K562 (cell line): ENCODE results near the gene BICD1. TPM values are rescaled to one million over a fixed set of nuclear protein-coding genes. Genes with fewer than 3 reads are reported as not detected.

Experiments
- ATAC-seq: fragments of 200-7000 bp; cut with Tn5 transposase; 3 replicates; pipeline ENCODE4 v1.9.1; 2020; ENCODE audit warnings: moderate library complexity
- BruUV-seq: library from RNA; stranded (reverse); fragments of 400-500 nt; replicated peaks from 2 replicates; lab custom pipeline; 2021; lab: Mats Ljungman, UMichigan
- CTCF ChIA-PET: fragments of 300-600 bp; formaldehyde crosslinking; extraction: SDS; loops from one replicate; lab custom pipeline; 2021; ENCODE audit warnings: low intra/inter-chr PET ratio; lab: Yijun Ruan, JAX
- POLR2A ChIA-PET: fragments of 300-600, 350-650 bp; sonication (Branson Sonifier 250); formaldehyde crosslinking; extraction: SDS; loops from one replicate; lab custom pipeline; 2021; ENCODE audit warnings: antibody characterized with exemption, inconsistent platforms; lab: Yijun Ruan, JAX
- DNase-seq, 4 experiments: peaks; one replicate each; pipeline versions ENCODE4 v3.0.0 to v3.0.0-alpha.2; 2011 to 2018; ENCODE audit warnings: low spot score in 3 of 4, mixed read lengths in 3 of 4; ENCODE audit errors: extremely low read depth in 1 of 4
- FAIRE-seq: peaks from 2 replicates; lab custom pipeline; 2011; peaks lifted over from hg19 to GRCh38; lab: Jason Lieb, UNC
- H2AFZ ChIP-seq: 2 replicates; pipeline ENCODE4 v1.6.0; 2011; ENCODE audit warnings: low read depth, low read length, control low read depth, inconsistent platforms
- H3K27ac ChIP-seq: fragments of 200-600 bp; 3 replicates; pipeline ENCODE4 v1.8.0; 2011; ENCODE audit warnings: low read depth, mild to moderate bottlenecking, control low read depth, inconsistent platforms, low read length, moderate library complexity, mixed read lengths; ENCODE audit errors: extremely low read depth
- H3K27me3 ChIP-seq, 2 experiments: fragments of 300-600 bp in 1 of 2; 2 replicates in 1 of 2; 3 replicates in 1 of 2; pipeline versions ENCODE4 v1.6.0 to v1.8.0; 2011; ENCODE audit warnings: inconsistent platforms in 2 of 2, low read length in 2 of 2, mild to moderate bottlenecking in 1 of 2, mixed read lengths in 1 of 2, moderate library complexity in 1 of 2; ENCODE audit not compliant: control insufficient read depth in 2 of 2, insufficient read depth in 2 of 2
- H3K36me3 ChIP-seq: fragments of 300-600 bp; 3 replicates; pipeline ENCODE4 v1.8.0; 2011; ENCODE audit warnings: mild to moderate bottlenecking, low read length, inconsistent platforms; ENCODE audit not compliant: control insufficient read depth, insufficient read depth
- H3K4me1 ChIP-seq, 2 experiments: fragments of 200-600 bp in 1 of 2; replicated peaks in 1 of 2; 2 replicates in 1 of 2; 3 replicates in 1 of 2; pipeline versions ENCODE4 v1.5.1 to v1.8.0; 2011; ENCODE audit warnings: inconsistent platforms in 2 of 2, low read length in 2 of 2, mild to moderate bottlenecking in 1 of 2, mixed read lengths in 1 of 2, moderate library complexity in 1 of 2; ENCODE audit not compliant: control insufficient read depth in 2 of 2, insufficient read depth in 2 of 2
- H3K4me2 ChIP-seq: 2 replicates; pipeline ENCODE4 v1.6.1; 2011; ENCODE audit warnings: low read length, control low read depth, inconsistent platforms, mixed read lengths; ENCODE audit not compliant: insufficient read depth
- H3K4me3 ChIP-seq: fragments of 200-600 bp; sonication (generic), shearing (Covaris generic); 2 replicates; pipeline ENCODE4 v1.5.1; 2016; ENCODE audit warnings: control low read depth, inconsistent platforms
- H3K79me2 ChIP-seq: fragments of 200-600 bp; 3 replicates; pipeline ENCODE4 v1.8.0; 2011; ENCODE audit warnings: low read length, inconsistent platforms; ENCODE audit not compliant: control insufficient read depth, insufficient read depth
- H3K9ac ChIP-seq, 2 experiments: 2 replicates each; pipeline versions ENCODE4 v1.6.0 to v1.6.1; 2011; ENCODE audit warnings: low read depth in 2 of 2, low read length in 2 of 2, control low read depth in 1 of 2, inconsistent platforms in 1 of 2, mild to moderate bottlenecking in 1 of 2, mixed read lengths in 1 of 2; ENCODE audit not compliant: insufficient read depth in 1 of 2
- H3K9me1 ChIP-seq: one replicate; pipeline ENCODE4 v1.6.0; 2011; ENCODE audit warnings: inconsistent platforms, mild to moderate bottlenecking, low read length, moderate library complexity; ENCODE audit not compliant: control insufficient read depth, insufficient read depth
- H3K9me3 ChIP-seq: replicated peaks from 2 replicates; pipeline ENCODE4 v1.5.1; 2011; ENCODE audit warnings: low read depth, low read length, inconsistent platforms; ENCODE audit not compliant: control insufficient read depth, insufficient read depth
- H4K20me1 ChIP-seq: replicated peaks from 2 replicates; pipeline ENCODE4 v1.6.1; 2011; ENCODE audit warnings: low read length, inconsistent platforms, mixed read lengths; ENCODE audit not compliant: control insufficient read depth, insufficient read depth
- CHD7 ChIP-seq: fragments of 200-600 bp; sonication (generic); IDR thresholded peaks from one replicate; pipeline ENCODE4 v1.6.1; 2012; ENCODE audit warnings: mild to moderate bottlenecking, low read depth, low read length, inconsistent platforms
- DMBX1 ChIP-seq: fragments of 250-450 bp; sonication (Bioruptor Pico); IDR thresholded peaks from 2 replicates; pipeline ENCODE4 v1.8.0; 2022; ENCODE audit warnings: inconsistent platforms, mild to moderate bottlenecking, moderate library complexity, borderline replicate concordance
- PKNOX1 ChIP-seq: fragments of 450-650 bp; IDR thresholded peaks from 2 replicates; pipeline ENCODE4 v1.6.1; 2016
- POU5F1 ChIP-seq: fragments of 150-350 bp; IDR thresholded peaks from 2 replicates; pipeline ENCODE4 v1.6.1; 2014; ENCODE audit warnings: borderline replicate concordance, low read length, low read depth, mild to moderate bottlenecking; ENCODE audit not compliant: partially characterized antibody
- SPI1 ChIP-seq: IDR thresholded peaks from 2 replicates; pipeline ENCODE4 v1.6.1; 2011; ENCODE audit warnings: low read depth, low read length, control low read depth, borderline replicate concordance
- ZBTB49 ChIP-seq: sonication (generic); formaldehyde crosslinking; IDR thresholded peaks from 2 replicates; pipeline ENCODE4 v1.8.0; 2022; ENCODE audit warnings: missing genetic modification reagents, mild to moderate bottlenecking, borderline replicate concordance
- WGBS: fragments of 100-300 bp; shearing (Covaris generic); methylation state at CpG from one replicate; pipeline ENCODE4 v1.1.6; 2016; ENCODE audit warnings: low coverage, mixed read lengths; ENCODE audit not compliant: insufficient coverage; ENCODE audit errors: missing lambda C conversion rate; 5-methylcytosine and 5-hydroxymethylcytosine counted together
- in situ Hi-C: fragments of 300-500 bp; cut with MboI; formaldehyde crosslinking; loops from 4 replicates; pipeline ENCODE4 v1.15.0; 2018; ENCODE audit warnings: inconsistent platforms, mixed read lengths
- intact Hi-C: fragments of 100-400 bp; cut with micrococcal nuclease; formaldehyde crosslinking; loops from 2 replicates; pipeline ENCODE4 v1.14.2; 2022
- polyA plus RNA-seq, 8 experiments: library from polyadenylated mRNA; depleted of rRNA in 4 of 8; stranded (reverse) in 5 of 8; unstranded in 3 of 8; fragments of >200 nt; fragmentation: Nextera tagmentation in 2 of 8; fragmentation: Illumina TruSeq in 1 of 8; extraction: Ambion mirVana in 2 of 8; extraction: Trizol in 1 of 8; gene quantifications; 2 replicates each; pipeline versions ENCODE4 v1.2.1 to v1.2.3, GENCODE V29; 2011 to 2014; ENCODE audit warnings: inconsistent platforms in 1 of 8, missing spikeins in 1 of 8
- total RNA-seq, 7 experiments: library from RNA; depleted of rRNA in 6 of 7; stranded (reverse); fragments of >200 nt in 6 of 7; fragmentation: Illumina TruSeq in 2 of 7; extraction: Trizol in 2 of 7; gene quantifications; 2 replicates each; pipeline versions ENCODE4 v1.2.1 to v1.2.3, GENCODE V29; 2011 to 2021; ENCODE audit warnings: low replicate concordance in 1 of 7

The BICD1 gene
- total and polyA plus RNA-seq, 9 of the 15 experiments (the other 6 are each of a cell fraction or from before 2014, with no cell fraction given): 3.5 to 21.1 (median 12.5) TPM

GRCh38 chr12:32357601-32358249 is 251.1 kb downstream of the BICD1 start:
- H3K36me3 ChIP-seq: no peaks in the 10 kb centered on the region
- in situ Hi-C loops: no loop called here
- TF ChIP-seq ZBTB49 (CRISPR knock-in tag) (no peak), POU5F1 (no peak), PKNOX1 (no peak), SPI1 (no peak), DMBX1 (CRISPR knock-in tag) (no peak), CHD7 (no peak)

More at GRCh38 chr12:32357601-32358249, 251.1 kb downstream of the BICD1 start:
- DNase-seq (no peak), FAIRE-seq (no peak), ATAC-seq (no peak)
- Histone ChIP-seq H3K27ac (no peak overlapping the region), H3K4me1 (no peaks in the 10 kb centered on the region), H3K4me2 (no peak overlapping the region), H3K27me3 (no peaks in the 10 kb centered on the region), H3K9me3 (no peaks in the 10 kb centered on the region), H3K4me3 (no peak overlapping the region), H3K9me1 (no peaks in the 10 kb centered on the region), H4K20me1 (no peaks in the 10 kb centered on the region), H2AFZ (no peak overlapping the region), H3K9ac (no peak overlapping the region), H3K79me2 (no peaks in the 10 kb centered on the region)
- ChIA-PET CTCF (no interaction called here), POLR2A (no interaction called here)
- intact Hi-C loops: no loop called here
- no TSS peak for BruUV-seq
- WGBS: 19% methylated on average over 8 of the region's 8 CpGs
